Common myeloid progenitor, CD34-positive (primary cell): Measurements from ENCODE around the gene CHCT1. TPM values are rescaled to one million over a fixed set of nuclear protein-coding genes. Genes with fewer than 3 reads are reported as not detected.
"Not testable (repeated sequence)": the region's sequence is repeated elsewhere in the genome, so short reads cannot be mapped to it uniquely, and the experiment has no call there.

Experiments
- CTCF ChIA-PET: fragments of 350-600 bp; sonication (Branson Sonifier 250); formaldehyde crosslinking; loops from one replicate; lab custom pipeline; 2021; ENCODE audit warnings: antibody characterized with exemption; lab: Charles Lee
- POLR2A ChIA-PET: fragments of 350-600 bp; sonication (Branson Sonifier 250); formaldehyde crosslinking; loops from one replicate; lab custom pipeline; 2021; ENCODE audit warnings: antibody characterized with exemption; lab: Charles Lee
- DNase-seq, 3 donors: peaks; one replicate each; pipeline versions ENCODE4 v3.0.0 to v3.0.0-alpha.2; 2013
- H3K27ac ChIP-seq, 2 experiments: 1 replicate in 1 of 2; 2 replicates in 1 of 2; pipeline ENCODE4 v1.7.0; 2013; ENCODE audit warnings: inconsistent platforms in 2 of 2, low read length in 2 of 2, mild to moderate bottlenecking in 2 of 2, low read depth in 1 of 2, moderate library complexity in 1 of 2; ENCODE audit not compliant: severe bottlenecking in 2 of 2, insufficient read depth in 1 of 2, poor library complexity in 1 of 2
- H3K27me3 ChIP-seq, 5 experiments: replicated peaks in 2 of 5; 1 replicate in 3 of 5; 2 replicates in 2 of 5; pipeline versions ENCODE4 v1.6.1 to v1.7.0; 2013; ENCODE audit warnings: low read length in 4 of 5, mild to moderate bottlenecking in 2 of 5, moderate library complexity in 2 of 5, inconsistent platforms in 1 of 5; ENCODE audit not compliant: insufficient read depth in 5 of 5, control insufficient read depth in 4 of 5
- H3K36me3 ChIP-seq, 4 experiments: 1 replicate in 2 of 4; 2 replicates in 2 of 4; pipeline versions ENCODE4 v1.6.1 to v1.7.0; 2013; ENCODE audit warnings: low read length in 3 of 4, control low read depth in 1 of 4, mild to moderate bottlenecking in 1 of 4; ENCODE audit not compliant: control insufficient read depth in 4 of 4, insufficient read depth in 4 of 4
- H3K4me1 ChIP-seq, 4 experiments: 1 replicate in 3 of 4; 2 replicates in 1 of 4; pipeline versions ENCODE4 v1.6.1 to v1.7.1; 2013; ENCODE audit warnings: low read length in 3 of 4, mild to moderate bottlenecking in 3 of 4, control low read depth in 1 of 4, inconsistent platforms in 1 of 4, moderate library complexity in 1 of 4; ENCODE audit not compliant: control insufficient read depth in 4 of 4, insufficient read depth in 4 of 4; ENCODE audit errors: control extremely low read depth in 1 of 4
- H3K4me3 ChIP-seq, 7 experiments: 1 replicate in 4 of 7; 2 replicates in 3 of 7; pipeline versions ENCODE4 v1.5.1 to v1.7.0; 2013; ENCODE audit warnings: mild to moderate bottlenecking in 7 of 7, low read length in 6 of 7, moderate library complexity in 6 of 7, inconsistent platforms in 2 of 7, low read depth in 2 of 7, control low read depth in 1 of 7; ENCODE audit not compliant: insufficient read depth in 4 of 7, control insufficient read depth in 1 of 7; ENCODE audit errors: extremely low read depth in 1 of 7
- H3K9me3 ChIP-seq, 5 experiments: 1 replicate in 4 of 5; 2 replicates in 1 of 5; pipeline versions ENCODE4 v1.6.1 to v1.7.1; 2013; ENCODE audit warnings: low read length in 4 of 5, mild to moderate bottlenecking in 2 of 5, inconsistent platforms in 1 of 5, low read depth in 1 of 5, moderate library complexity in 1 of 5; ENCODE audit not compliant: control insufficient read depth in 4 of 5, insufficient read depth in 2 of 5; ENCODE audit errors: control extremely low read depth in 1 of 5
- WGBS: methylation state at CpG from one replicate; pipeline ENCODE4 v1.1.5; 2013; ENCODE audit not compliant: insufficient coverage; 5-methylcytosine and 5-hydroxymethylcytosine counted together
- polyA plus RNA-seq: library from polyadenylated mRNA; unstranded; fragments of 120-200 nt; gene quantifications from one replicate; pipeline ENCODE4 v1.2.1, GENCODE V29; 2013

CHCT1 gene
- 0.13 TPM for polyA plus RNA-seq

DNA sequence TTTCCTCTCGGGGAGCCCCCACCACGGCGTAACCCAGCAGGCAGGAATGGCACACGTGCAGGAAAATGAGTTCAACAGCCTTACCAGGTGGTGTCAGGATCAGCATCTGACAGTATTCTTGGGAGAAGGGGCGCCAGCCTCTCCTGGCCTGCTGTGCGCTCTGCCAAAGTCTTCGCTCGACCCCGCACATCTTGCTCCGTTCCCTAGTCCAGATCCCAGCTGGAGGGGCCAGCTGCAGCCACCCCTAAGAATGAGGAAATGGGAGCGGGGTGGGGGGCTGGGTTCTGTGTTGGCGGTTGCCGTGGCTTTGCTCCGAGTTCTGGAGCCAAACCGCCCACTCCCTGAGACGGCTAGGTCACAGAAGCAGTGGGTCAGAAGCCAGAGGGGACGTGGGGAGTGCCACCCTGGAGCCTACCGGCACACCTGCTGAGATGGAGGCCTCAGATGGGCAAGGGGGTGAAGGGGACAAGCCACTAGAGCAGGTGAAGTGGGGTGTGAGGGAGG is at the start of gene CHCT1:
Gene CHCT1, plus strand, starts transcription at position 328 of the 504 bp plus-strand sequence. Its CDS starts 104 bp downstream, at position 432.
- H3K27ac ChIP-seq, result peak within 1 kb of the TSS in 1 of 2 experiments; percentile 68
- no peaks in the 10 kb centered on the region for H3K27me3 ChIP-seq
- H3K4me3 ChIP-seq, result peak within 1 kb of the TSS; percentile 45 to 82 (median 70)
- 59% methylated on average over 11 of the region's 18 CpGs for WGBS
- POLR2A ChIA-PET, result no interaction called here
- CTCF ChIA-PET, result interaction anchor here (0.9 to 1.3 kb wide), 3 partner anchors 16 to 261 kb away, joined by 3 to 4 read pairs (median 4); partner anchors contain the start of gene USP32
- H3K9me3 ChIP-seq, result no peaks in the 10 kb centered on the region
- no peak for DNase-seq
- H3K4me1 ChIP-seq, result peaks cover 5 to 20% (median 10%) of the 10 kb centered on the region in 4 experiments
- no peaks in the 10 kb centered on the region for H3K36me3 ChIP-seq

DNA sequence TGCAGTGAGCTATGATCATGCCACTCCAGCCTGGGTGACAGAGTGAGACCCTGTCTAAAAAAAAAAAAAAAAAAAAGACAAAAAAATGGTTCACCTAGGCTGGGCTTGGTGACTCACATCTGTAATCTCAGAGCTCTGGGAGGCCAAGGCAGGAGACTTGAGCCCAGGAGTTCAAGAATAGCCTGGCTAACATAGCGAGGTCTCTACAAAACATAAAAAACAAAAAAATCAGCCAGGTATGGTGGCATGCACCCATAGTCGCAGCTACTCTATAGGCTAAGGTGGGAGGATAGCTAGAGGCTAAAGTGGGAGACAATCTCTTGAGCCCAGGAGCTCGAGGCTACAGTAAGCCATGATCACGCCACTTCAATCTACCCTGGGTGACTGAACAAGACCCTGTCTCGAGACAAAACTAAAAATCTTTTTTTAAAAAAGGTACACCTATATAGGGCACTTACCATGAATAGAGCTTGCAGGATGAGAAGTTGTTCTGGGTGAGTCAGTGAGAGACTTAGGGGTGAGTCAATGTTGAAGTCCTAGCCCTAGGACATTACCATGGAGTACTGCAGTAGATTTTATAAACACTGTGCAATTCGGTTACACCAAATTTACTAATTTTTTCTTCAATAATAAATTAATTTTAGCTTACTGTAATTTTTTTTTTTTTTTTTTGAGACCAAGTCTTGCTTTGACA is 49.4 kb upstream of the CHCT1 start:
- WGBS, result 100% methylated on average over 2 of the region's 6 CpGs
- Histone ChIP-seq H3K4me1 (peaks cover 9 to 26% (median 14%) of the 10 kb centered on the region in 4 experiments), H3K27ac (no peak overlapping the region), H3K27me3 (no peaks in the 10 kb centered on the region), H3K36me3 (no peaks in the 10 kb centered on the region), H3K9me3 (no peaks in the 10 kb centered on the region), H3K4me3 (no peak overlapping the region)
- CTCF ChIA-PET, result interaction anchor here (0.6 to 1.1 kb wide), 3 partner anchors 9 to 243 kb away, joined by 3 to 6 read pairs (median 3); no protein-coding TSS in a partner anchor
- DNase-seq, result peak in 1 of 3 donors; percentile 51
- POLR2A ChIA-PET, result interaction anchor here (0.6 to 0.9 kb wide), 2 partner anchors 19 to 23 kb away, joined by 4 read pairs; partner anchors contain the start of gene USP32

DNA sequence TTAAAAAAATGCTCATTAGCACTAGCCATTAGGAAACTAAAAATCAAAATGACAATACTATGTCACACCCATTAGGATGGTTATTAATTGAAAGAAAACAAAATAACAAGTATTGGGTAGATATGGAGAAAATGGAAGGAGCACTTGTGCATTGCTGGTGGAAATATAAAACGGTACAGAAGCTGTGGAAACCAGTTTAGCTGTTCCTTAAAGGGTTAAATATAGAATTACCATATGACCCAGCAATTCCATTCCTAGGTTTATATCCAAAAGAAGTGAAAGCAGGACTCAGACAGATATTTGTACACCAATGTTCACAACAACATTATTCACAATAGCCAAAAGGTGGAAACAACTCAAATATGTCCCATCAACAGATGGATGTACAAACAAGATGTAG is 44.1 kb upstream of the CHCT1 start:
- H3K27me3 ChIP-seq, H3K9me3 ChIP-seq, CTCF ChIA-PET, H3K36me3 ChIP-seq, H3K4me1 ChIP-seq, POLR2A ChIA-PET, H3K27ac ChIP-seq, DNase-seq, H3K4me3 ChIP-seq: not testable (repeated sequence)
- WGBS, result 100% methylated on average over 1 of the region's 1 CpG

DNA sequence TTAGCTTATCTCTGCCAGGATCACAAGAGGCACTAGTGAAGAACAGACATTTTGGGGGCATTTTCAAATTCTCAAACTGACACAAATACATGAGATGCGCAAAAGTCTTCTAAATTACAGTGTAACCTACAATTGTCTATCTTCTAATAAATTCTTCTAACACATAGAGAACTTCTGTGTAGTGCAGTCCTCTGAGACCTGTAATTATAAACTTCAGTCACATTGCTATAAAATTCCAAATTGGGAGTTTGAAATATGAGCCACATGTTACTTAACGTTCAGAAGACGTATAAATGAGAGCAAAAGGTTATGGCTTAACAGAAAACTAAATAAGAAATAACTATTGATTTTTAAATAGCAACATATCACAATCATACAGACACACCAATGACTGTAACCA is 42.8 kb upstream of the CHCT1 start:
- H3K27me3 ChIP-seq, H3K27ac ChIP-seq, CTCF ChIA-PET, H3K36me3 ChIP-seq, H3K4me3 ChIP-seq, DNase-seq, H3K9me3 ChIP-seq, POLR2A ChIA-PET: not testable (repeated sequence)
- H3K4me1 ChIP-seq, result peaks cover 5 to 19% (median 11%) of the 10 kb centered on the region in 4 experiments
- WGBS, result no CpG with 5 or more reads among the region's 3 CpGs

DNA sequence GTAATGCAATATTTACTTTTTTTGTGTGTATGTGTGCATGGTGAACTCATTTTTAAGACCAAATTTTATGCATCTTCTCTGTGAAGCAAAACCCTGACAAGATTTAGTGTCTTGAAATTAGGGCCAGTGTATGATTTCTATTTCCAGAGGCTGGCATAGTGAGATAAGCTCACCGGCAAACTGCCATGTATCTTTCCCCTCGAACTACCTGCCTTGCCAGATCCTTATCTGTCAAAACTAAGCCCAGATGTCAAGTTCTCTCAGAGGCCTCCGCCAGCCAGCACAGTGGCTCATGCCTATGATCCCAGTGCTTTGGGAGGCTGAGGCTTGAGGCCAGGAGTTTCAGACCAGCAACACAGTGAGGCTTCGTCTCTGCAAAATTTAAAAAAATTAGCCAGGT is 40.3 kb upstream of the CHCT1 start:
- Histone ChIP-seq H3K4me3 (no peak overlapping the region), H3K27ac (no peak overlapping the region), H3K9me3 (no peaks in the 10 kb centered on the region), H3K4me1 (peaks cover 7 to 40% (median 22%) of the 10 kb centered on the region in 4 experiments), H3K27me3 (no peaks in the 10 kb centered on the region), H3K36me3 (peaks cover 0 to 5% (median 0%) of the 10 kb centered on the region in 4 experiments)
- DNase-seq, result peak in 2 of 3 donors; percentile 48 to 65
- ChIA-PET CTCF (no interaction called here), POLR2A (no interaction called here)
- WGBS, result 41% methylated on average over 4 of the region's 4 CpGs

DNA sequence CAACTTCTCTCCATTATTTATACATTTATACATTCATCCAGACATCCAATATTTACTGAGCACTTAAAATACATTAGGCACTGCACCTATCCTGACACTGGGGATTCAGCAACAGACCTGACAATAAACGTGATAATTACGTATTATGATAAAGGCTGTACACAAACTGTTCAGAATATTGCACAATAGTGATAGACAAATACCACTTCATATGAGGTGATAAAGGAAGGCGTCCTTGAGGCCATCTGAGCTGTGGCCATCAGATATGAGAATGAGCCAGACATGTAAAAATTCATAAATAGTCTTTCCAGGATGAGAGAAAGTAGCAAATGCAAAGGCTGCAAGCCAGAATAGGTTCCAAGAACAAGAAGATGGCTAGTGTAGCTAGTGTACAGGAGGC is 38.9 kb upstream of the CHCT1 start:
- 92% methylated on average over 2 of the region's 3 CpGs for WGBS
- Histone ChIP-seq H3K27ac (no peak overlapping the region), H3K27me3 (no peaks in the 10 kb centered on the region), H3K36me3 (peaks cover 0 to 5% (median 0%) of the 10 kb centered on the region in 4 experiments), H3K9me3 (no peaks in the 10 kb centered on the region), H3K4me3 (no peak overlapping the region), H3K4me1 (peaks cover 9 to 52% (median 28%) of the 10 kb centered on the region in 4 experiments)
- DNase-seq, result no peak
- POLR2A ChIA-PET, result interaction anchor here (1.5 kb wide), 1 partner anchor 8 kb away, joined by 4 read pairs; the partner anchor contains the start of gene USP32
- CTCF ChIA-PET, result interaction anchor here (0.8 to 1.4 kb wide), 2 partner anchors 10 to 13 kb away, joined by 3 to 5 read pairs; no protein-coding TSS in a partner anchor

DNA sequence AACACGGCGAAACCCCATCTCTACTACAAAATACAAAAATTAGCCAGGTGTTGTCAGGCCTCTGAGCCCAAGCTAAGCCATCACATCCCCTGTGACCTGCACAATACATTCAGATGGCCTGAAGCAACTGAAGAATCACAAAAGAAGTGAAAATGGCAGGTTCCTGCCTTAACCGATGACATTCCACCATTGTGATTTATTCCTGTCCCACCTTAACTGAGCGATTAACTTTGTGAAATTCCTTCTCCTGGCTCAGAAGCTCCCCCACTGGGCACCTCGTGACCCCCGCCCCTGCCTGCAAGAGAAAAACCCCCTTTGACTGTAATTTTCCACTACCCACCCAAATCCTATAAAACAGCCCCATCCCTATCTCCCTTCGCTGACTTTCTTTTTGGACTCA is 37.4 kb upstream of the CHCT1 start:
- H3K27ac ChIP-seq, POLR2A ChIA-PET, DNase-seq, H3K9me3 ChIP-seq, CTCF ChIA-PET, H3K4me3 ChIP-seq, H3K27me3 ChIP-seq, H3K36me3 ChIP-seq: not testable (repeated sequence)
- 92% methylated on average over 5 of the region's 7 CpGs for WGBS
- H3K4me1 ChIP-seq, result peaks cover 16 to 67% (median 37%) of the 10 kb centered on the region in 4 experiments
